DMS53 treated with DMSO at 0.1 percent for 48 hours (cell line): Measurements from ENCODE around the gene ATF2.
"Not testable (repeated sequence)": the region's sequence is repeated elsewhere in the genome, so short reads cannot be mapped to it uniquely, and the experiment has no call there.

Experiments
- DNase-seq: peaks from one replicate; lab custom pipeline; 2025; ENCODE audit not compliant: unreplicated experiment; lab: John Stamatoyannopoulos, UW

The ATF2 gene

DNA sequence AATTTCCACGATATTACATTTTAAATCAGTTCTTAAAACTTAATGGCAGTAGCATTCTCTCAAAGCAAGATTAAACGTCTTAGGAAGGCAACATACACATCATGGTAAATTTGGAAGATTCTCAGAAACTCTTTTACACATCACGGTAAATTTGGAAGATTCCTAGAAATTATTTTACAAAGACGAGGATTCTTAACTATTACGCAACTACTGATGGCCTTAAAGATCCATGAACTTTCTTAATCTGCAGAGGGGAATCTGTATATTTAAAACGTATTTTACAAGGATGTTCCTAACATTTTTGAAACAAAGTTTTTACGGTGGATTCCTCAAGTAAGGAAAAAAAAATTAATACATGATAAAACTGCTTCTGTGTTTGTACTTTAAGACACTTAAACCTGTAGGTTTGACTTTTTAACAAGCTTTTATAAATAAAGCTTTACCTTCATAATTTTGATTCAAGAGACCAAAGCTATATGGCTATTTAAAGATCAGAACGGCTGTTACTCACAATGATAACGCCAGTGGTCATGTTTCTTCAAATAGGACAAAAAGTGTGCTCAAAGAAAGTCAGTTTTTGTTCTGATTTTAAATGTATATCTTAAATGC, 1.7 kb downstream of the ATF2 start:
- DNase-seq: no peak

GRCh38 chr2:175164235-175164634, 3.8 kb downstream of the ATF2 start:
- no peak for DNase-seq

GRCh38 chr2:175158894-175159293, 9.1 kb downstream of the ATF2 start:
- DNase-seq: no peak

DNA sequence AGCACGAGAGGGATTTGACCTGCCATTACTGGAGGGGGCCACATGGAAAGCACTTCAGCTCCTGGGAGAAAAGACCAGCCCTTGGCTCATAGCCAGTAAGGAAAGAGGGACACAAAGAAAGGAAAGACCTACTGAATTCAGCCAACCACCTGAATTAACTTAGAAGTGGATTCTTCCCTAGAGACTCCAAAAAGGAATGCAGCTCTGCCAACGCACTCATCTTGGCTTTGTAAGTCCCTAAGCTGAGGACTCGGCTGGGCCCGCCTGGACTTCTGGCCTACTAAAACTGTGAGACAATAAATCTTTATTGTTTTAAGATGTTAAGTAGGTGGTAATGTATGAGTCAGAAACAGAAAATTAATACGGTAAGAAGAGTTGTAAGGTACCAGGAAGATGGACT, 11.5 kb downstream of the ATF2 start:
- no peak for DNase-seq

GRCh38 chr2:175154661-175155082, 13.3 kb downstream of the ATF2 start:
- DNase-seq: no peak

DNA sequence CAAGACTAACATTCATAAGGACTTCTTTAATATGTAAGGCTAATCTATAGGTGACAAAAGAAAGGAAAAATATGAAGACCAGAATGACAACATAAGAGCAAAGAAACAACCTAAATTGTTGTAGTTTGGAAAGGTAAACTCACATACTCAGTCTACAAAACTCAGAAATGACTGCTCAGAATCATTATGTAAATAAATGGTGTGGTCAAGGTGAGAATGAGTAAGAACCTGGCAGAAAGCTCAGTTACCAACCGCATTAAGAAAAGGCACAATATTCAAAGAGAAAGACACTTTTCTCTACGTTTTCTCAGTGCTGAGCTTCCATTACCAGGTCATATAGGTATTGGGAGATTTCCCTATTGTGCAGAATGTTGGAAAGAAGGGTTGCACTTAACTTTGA, 15.8 kb downstream of the ATF2 start:
- no peak for DNase-seq

DNA sequence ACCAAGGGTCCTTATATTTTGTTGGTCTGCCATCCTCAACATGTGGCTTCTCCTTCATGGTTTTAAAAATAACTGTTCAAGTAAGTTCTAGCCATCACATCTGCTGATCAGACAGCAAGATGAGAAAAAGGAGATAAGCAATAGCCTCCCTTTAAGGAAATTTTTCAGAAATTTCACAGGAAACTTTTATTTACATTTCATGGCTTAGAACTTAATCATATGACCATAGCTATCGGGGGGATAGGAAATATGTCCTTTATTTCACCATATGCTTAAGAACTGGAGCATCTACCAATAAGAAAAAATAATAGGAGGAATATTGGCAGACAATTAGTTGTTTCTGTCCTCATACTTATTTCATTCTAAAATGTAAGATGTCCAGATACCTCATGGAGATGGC, 16.2 kb downstream of the ATF2 start:
- DNase-seq: no peak

- DNase-seq: no peak
These were observed 20.8 kb downstream of the ATF2 start for GRCh38 chr2:175147186-175147585.

DNA sequence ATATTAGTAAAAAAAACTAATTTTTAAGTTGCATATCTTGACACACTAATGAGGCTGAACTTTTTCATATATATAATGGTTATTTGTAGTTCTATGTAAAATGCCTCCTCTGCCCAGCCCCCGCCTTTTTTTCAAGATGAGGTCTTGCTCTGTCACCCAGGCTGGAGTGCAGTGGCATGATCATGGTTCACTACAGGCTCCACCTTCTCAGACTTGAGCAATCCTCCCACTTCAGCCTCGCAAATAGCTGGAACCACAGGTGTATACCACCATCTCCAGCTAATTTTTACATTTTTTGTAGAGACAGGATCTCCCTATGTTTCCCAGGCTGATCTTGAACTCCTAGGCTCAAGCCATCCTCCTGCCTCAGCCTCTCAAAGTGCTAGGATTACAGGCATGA, 24.3 kb downstream of the ATF2 start:
- DNase-seq: no peak

GRCh38 chr2:175143191-175143590, 24.8 kb downstream of the ATF2 start:
- no peak for DNase-seq

DNA sequence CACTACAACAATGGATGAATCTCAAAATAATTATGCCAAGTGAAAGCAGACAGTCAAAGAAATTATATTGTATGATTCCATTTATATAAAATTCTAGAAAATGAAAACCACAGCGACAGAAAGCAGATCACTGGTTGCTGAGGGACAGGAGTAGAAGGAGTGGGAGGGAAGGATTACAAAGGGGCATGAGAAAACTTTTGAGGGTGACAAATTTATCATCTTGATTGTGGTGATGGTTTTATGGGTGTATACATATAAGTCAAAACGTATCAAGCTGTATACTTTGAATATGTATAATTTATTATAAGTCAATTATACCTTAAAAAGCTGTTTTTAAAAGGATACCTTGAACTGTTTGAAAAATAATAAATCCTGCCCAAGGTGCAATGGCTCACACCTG, 27.7 kb downstream of the ATF2 start:
- DNase-seq: no peak

- no peak for DNase-seq
These were observed 30.2 kb downstream of the ATF2 start for GRCh38 chr2:175137793-175138192.

DNA sequence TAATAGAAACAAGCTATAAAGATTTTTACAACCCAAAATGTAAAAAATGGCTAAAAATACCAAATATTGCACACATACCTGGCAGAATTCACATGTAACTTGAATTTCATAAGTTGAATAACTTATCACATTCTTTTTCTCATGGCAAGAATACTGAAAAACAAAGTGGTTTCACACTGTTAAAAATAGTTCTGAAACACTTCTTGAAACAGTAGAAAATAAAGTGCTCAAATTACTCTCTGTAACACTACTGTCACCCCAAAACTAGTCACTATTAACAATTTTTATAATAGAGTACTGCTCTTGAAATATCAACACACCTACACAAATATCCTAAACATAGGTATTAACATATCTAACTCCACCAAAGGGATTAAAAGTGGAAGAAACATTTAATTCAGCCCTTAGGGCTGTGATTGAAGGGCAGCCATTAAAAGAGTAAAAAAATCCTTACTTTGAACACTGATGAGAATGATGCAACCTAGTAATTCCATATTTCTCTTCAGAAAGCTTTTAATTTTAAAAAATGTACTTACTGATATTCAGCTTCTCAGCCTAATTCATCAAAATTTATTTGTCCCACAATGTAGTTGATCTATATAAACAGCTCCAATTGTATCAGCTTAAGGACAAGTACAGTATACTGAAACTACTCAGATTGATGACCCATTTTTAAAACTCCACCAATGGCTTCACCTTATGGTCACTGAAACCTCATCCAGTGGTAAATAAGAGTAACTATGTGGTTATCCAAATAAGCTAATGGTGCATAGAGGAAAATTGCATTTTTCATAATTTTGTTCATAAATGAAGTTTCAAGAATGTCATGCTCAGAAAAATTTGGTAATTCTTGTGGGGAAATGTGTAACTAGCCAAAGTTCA, 31.4 kb downstream of the ATF2 start:
- DNase-seq: no peak

DNA sequence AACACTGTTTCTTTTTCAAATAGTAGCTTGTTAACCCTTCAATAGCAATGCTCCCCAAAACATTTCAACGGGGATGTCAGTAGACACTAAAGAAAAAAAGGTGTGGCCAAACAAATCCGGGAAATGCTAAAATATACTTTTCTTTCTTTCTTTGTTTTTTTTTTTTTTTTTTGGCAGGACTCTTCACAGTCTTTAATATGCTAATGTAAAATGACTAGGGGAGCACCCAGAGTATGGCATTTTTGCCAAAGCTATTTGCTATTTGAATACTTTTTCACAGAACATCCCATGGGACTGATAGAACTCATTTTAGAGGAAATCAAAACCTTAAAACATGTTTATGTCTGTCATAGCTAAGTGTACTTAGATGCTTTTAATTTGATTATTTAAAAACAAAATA, 32.1 kb downstream of the ATF2 start:
- DNase-seq: no peak

GRCh38 chr2:175135177-175135576, 32.8 kb downstream of the ATF2 start:
- DNase-seq: no peak

DNA sequence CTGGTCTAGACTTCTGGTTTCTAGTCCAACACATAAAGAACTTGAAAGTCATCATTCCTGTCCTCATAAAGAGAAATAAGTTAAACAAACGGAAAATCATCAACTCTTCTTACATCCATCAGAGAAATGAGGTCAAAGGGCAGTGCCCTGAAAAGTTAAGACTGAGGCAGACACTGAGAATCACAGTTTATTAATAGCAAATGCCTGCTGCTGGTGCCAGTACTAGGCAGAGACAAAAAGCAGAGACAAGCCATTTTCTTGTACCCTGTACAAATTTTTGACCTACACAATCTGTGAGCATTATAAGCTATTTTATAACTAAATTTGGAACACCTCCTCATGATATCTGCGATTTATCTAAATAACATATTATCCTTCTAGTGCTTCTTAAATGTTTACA, 36.8 kb downstream of the ATF2 start:
- no peak for DNase-seq

- DNase-seq: no peak
These were observed 41.3 kb downstream of the ATF2 start for GRCh38 chr2:175126661-175127060.

- no peak for DNase-seq
These were observed 44.7 kb downstream of the ATF2 start for GRCh38 chr2:175123254-175123653.

GRCh38 chr2:175111200-175111657, 56.8 kb downstream of the ATF2 start:
- peak; percentile 52 for DNase-seq

- not testable (repeated sequence) for DNase-seq
These were observed 59.9 kb downstream of the ATF2 start for GRCh38 chr2:175108091-175108490.

- no peak for DNase-seq
These were observed 60.9 kb downstream of the ATF2 start for GRCh38 chr2:175107146-175107545.

- no peak for DNase-seq
These were observed 64.8 kb downstream of the ATF2 start for GRCh38 chr2:175103191-175103590.
